Spleen (tissue), 11 donors: ENCODE data around the gene FBXW8. TPM values are rescaled to one million over a fixed set of nuclear protein-coding genes. Genes with fewer than 3 reads are reported as not detected.

Experiments used
- DNase-seq: peaks from one replicate; pipeline ENCODE4 v3.0.0-alpha.2; 2020
- H3K27ac ChIP-seq, 8 donors: fragments of 200-600 bp; sonication (generic) in 7 of 8; 1 replicate in 4 of 8; 2 replicates in 4 of 8; pipeline versions ENCODE4 v1.5.0 to v1.8.0; 2016 to 2021; ENCODE audit warnings: inconsistent platforms in 4 of 8, mild to moderate bottlenecking in 4 of 8, moderate library complexity in 1 of 8
- H3K27me3 ChIP-seq, 7 donors: fragments of 200-600 bp; sonication (generic) in 6 of 7; replicated peaks in 1 of 7; 1 replicate in 4 of 7; 2 replicates in 3 of 7; pipeline versions ENCODE4 v1.5.0 to v1.8.0; 2016 to 2021; ENCODE audit warnings: inconsistent platforms in 3 of 7, mild to moderate bottlenecking in 1 of 7
- H3K36me3 ChIP-seq, 6 donors: fragments of 200-600 bp; sonication (generic) in 5 of 6; 1 replicate in 4 of 6; 2 replicates in 2 of 6; pipeline versions ENCODE4 v1.5.0 to v1.8.0; 2016 to 2021; ENCODE audit warnings: inconsistent platforms in 2 of 6
- H3K4me1 ChIP-seq, 6 donors: fragments of 200-600 bp; sonication (generic) in 5 of 6; 1 replicate in 3 of 6; 2 replicates in 3 of 6; pipeline versions ENCODE4 v1.5.0 to v1.8.0; 2016 to 2021; ENCODE audit warnings: inconsistent platforms in 3 of 6
- H3K4me3 ChIP-seq, 8 donors: fragments of 200-600 bp; sonication (generic) in 7 of 8; 1 replicate in 4 of 8; 2 replicates in 4 of 8; pipeline versions ENCODE4 v1.5.0 to v1.8.0; 2016 to 2021; ENCODE audit warnings: inconsistent platforms in 4 of 8, mild to moderate bottlenecking in 4 of 8, moderate library complexity in 2 of 8
- H3K9me3 ChIP-seq, 8 donors: fragments of 200-600 bp; sonication (generic) in 7 of 8; 1 replicate in 4 of 8; 2 replicates in 4 of 8; pipeline versions ENCODE4 v1.5.0 to v1.8.0; 2016 to 2021; ENCODE audit warnings: inconsistent platforms in 4 of 8
- POLR2A ChIP-seq, 3 donors: fragments of 450-650 bp; IDR thresholded peaks; one replicate each; pipeline ENCODE4 v1.5.1; 2017; ENCODE audit warnings: antibody characterized with exemption in 3 of 3, mild to moderate bottlenecking in 1 of 3
- POLR2AphosphoS5 ChIP-seq, 3 donors: sonication (generic); formaldehyde crosslinking; IDR thresholded peaks; one replicate each; pipeline ENCODE4 v1.5.1; 2017; ENCODE audit warnings: antibody characterized with exemption in 3 of 3
- WGBS, 5 donors: extraction: QIAGEN DNeasy Blood & Tissue Kit in 3 of 5; methylation state at CpG; one replicate each; pipeline versions ENCODE4 v1.1.5 to v1.1.7; 2013 to 2018; 5-methylcytosine and 5-hydroxymethylcytosine counted together
- intact Hi-C: fragments of 100-400 bp; cut with DNase I; formaldehyde crosslinking; loops from one replicate; pipeline ENCODE4 v1.15.0; 2023; ENCODE audit warnings: low total_unique reads
- polyA plus RNA-seq, 3 donors: library from polyadenylated mRNA; stranded (reverse); fragments of 200-250 nt; gene quantifications; one replicate each; pipeline ENCODE4 v1.2.1, GENCODE V29; 2013
- total RNA-seq, 7 donors: library from RNA; depleted of rRNA in 3 of 7; stranded (reverse); fragments of >200 nt in 3 of 7; fragmentation: NEBNext Ultra II Directional in 4 of 7; extraction: Animal tissue kit (Norgen Biotek cat#: 25700) in 4 of 7; gene quantifications; one replicate each; pipeline versions ENCODE4 v1.1.0 to v1.2.1, GENCODE V29; 2016 to 2021
- TF ChIP-seq, protein P1 (sequence below), 11 experiments: fragments of 200-600 bp in 7 of 11; fragments of 450-650 bp in 4 of 11; sonication (generic) in 4 of 11; IDR thresholded peaks in 8 of 11; conservative IDR thresholded peaks in 3 of 11; 1 replicate in 7 of 11; 2 replicates in 4 of 11; pipeline versions ENCODE4 v1.4.0 to v1.8.0; 2016 to 2021; ENCODE audit warnings: antibody characterized with exemption in 11 of 11, inconsistent platforms in 4 of 11, mild to moderate bottlenecking in 1 of 11
- donor health status: healthy with polysubstance abuse.
- donor health status: DM: no; HTN: no; CAD: no; lungs with moderate emphysema.
- donor health status: DM: no; HTN: no; CAD: no.
- donor health status: Bipolar disorder and iron deficiency.
- donor health status: healthy.
- donor health status: DM: no; HTN: no; CAD: no.
- donor health status: DM: yes; HTN: yes; CAD: no.

The FBXW8 gene
- total and polyA plus RNA-seq, 10 donors = 2.2 to 17.3 (median 11.8) TPM

- peaks cover 0 to 18% (median 0%) of the 10 kb centered on the region in 6 donors for H3K36me3 ChIP-seq
- H3K27me3 ChIP-seq = no peaks in the 10 kb centered on the region
- no peak for TF ChIP-seq POLR2A (IDR thresholded peaks at IDR 0.05)
- TF ChIP-seq, protein P1, sequence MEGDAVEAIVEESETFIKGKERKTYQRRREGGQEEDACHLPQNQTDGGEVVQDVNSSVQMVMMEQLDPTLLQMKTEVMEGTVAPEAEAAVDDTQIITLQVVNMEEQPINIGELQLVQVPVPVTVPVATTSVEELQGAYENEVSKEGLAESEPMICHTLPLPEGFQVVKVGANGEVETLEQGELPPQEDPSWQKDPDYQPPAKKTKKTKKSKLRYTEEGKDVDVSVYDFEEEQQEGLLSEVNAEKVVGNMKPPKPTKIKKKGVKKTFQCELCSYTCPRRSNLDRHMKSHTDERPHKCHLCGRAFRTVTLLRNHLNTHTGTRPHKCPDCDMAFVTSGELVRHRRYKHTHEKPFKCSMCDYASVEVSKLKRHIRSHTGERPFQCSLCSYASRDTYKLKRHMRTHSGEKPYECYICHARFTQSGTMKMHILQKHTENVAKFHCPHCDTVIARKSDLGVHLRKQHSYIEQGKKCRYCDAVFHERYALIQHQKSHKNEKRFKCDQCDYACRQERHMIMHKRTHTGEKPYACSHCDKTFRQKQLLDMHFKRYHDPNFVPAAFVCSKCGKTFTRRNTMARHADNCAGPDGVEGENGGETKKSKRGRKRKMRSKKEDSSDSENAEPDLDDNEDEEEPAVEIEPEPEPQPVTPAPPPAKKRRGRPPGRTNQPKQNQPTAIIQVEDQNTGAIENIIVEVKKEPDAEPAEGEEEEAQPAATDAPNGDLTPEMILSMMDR (IDR thresholded peaks at IDR 0.05 in 8 of 11, conservative IDR thresholded peaks at IDR 0.05 in 3 of 11) = no peak
- no peak for TF ChIP-seq POLR2AphosphoS5 (IDR thresholded peaks at IDR 0.05)
- DNase-seq = no peak
- 85 to 92% (median 89%) methylated on average over 8 to 10 of the region's 10 CpGs for WGBS, 5 donors
- H3K4me1 ChIP-seq = peaks cover 0 to 52% (median 15%) of the 10 kb centered on the region in 6 donors
- no peak overlapping the region for H3K27ac ChIP-seq
- intact Hi-C loops = no loop called here
- no peaks in the 10 kb centered on the region for H3K9me3 ChIP-seq
- no peak overlapping the region for H3K4me3 ChIP-seq
Observed at GRCh38 chr12:117072736-117073490, 162.2 kb downstream of the FBXW8 start.

DNA sequence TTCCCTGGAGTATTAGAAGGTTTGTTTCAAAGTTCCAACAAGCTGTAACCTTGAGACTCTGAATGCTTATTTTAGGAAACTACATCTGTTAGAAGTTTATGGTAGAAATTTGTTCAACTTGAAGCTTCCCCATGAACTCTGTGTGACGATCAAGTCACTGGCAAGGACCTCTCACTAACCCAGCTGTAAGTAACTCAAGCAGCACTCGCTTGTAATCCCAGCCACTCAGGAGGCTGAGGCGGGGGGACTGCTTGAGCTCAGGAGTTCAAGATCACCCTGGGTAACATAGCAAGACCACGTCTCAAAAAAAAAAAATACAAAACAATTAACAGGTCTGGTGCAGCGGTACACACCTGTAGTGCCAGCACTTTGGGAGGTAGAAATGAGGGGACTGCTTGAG is 162.9 kb downstream of the FBXW8 start:
- Histone ChIP-seq H3K36me3 (peaks cover 0 to 18% (median 0%) of the 10 kb centered on the region in 6 donors), H3K27ac (no peak overlapping the region), H3K9me3 (no peaks in the 10 kb centered on the region), H3K4me3 (no peak overlapping the region), H3K4me1 (peaks cover 0 to 45% (median 15%) of the 10 kb centered on the region in 6 donors), H3K27me3 (no peaks in the 10 kb centered on the region)
- 76 to 80% (median 76%) methylated on average over 5 of the region's 5 CpGs for WGBS, 5 donors
- TF ChIP-seq POLR2A (IDR thresholded peaks at IDR 0.05) = no peak
- TF ChIP-seq, protein P1 (IDR thresholded peaks at IDR 0.05 in 8 of 11, conservative IDR thresholded peaks at IDR 0.05 in 3 of 11) = no peak
- TF ChIP-seq POLR2AphosphoS5 (IDR thresholded peaks at IDR 0.05) = no peak
- DNase-seq = no peak
- intact Hi-C loops = no loop called here

GRCh38 chr12:117076410-117077372 is 165.9 kb downstream of the FBXW8 start:
- Histone ChIP-seq H3K27me3 (no peaks in the 10 kb centered on the region), H3K4me1 (peaks cover 0 to 14% (median 3%) of the 10 kb centered on the region in 6 donors), H3K4me3 (no peak overlapping the region), H3K27ac (no peak overlapping the region), H3K9me3 (no peaks in the 10 kb centered on the region), H3K36me3 (peaks cover 0 to 18% (median 0%) of the 10 kb centered on the region in 6 donors)
- intact Hi-C loops = no loop called here
- no peak for TF ChIP-seq POLR2AphosphoS5 (IDR thresholded peaks at IDR 0.05)
- no peak for TF ChIP-seq POLR2A (IDR thresholded peaks at IDR 0.05)
- TF ChIP-seq, protein P1 (IDR thresholded peaks at IDR 0.05 in 8 of 11, conservative IDR thresholded peaks at IDR 0.05 in 3 of 11) = no peak
- DNase-seq = no peak
- 76 to 80% (median 79%) methylated on average over 24 of the region's 24 CpGs for WGBS, 5 donors
